GM23338 (cell line): ENCODE data around the gene AP3M1.

Experiments used
- CREB1 ChIP-seq: fragments of 250-450 bp; sonication (Bioruptor Pico); IDR thresholded peaks from 2 replicates; pipeline ENCODE4 v1.5.0; 2020; ENCODE audit warnings: low read depth, mild to moderate bottlenecking, moderate library complexity
- CTCF ChIP-seq, 2 experiments: fragments of 200-600 bp in 1 of 2; sonication (generic) in 1 of 2; conservative IDR thresholded peaks; 2 replicates each; pipeline versions ENCODE4 v1.5.1 to v1.6.1; 2016 to 2017; ENCODE audit warnings: antibody characterized with exemption in 2 of 2, low read depth in 2 of 2, mild to moderate bottlenecking in 2 of 2, moderate library complexity in 1 of 2
- ETS1 ChIP-seq: IDR thresholded peaks from 2 replicates; pipeline ENCODE4 v1.6.1; 2016; ENCODE audit warnings: antibody characterized with exemption
- EZH2 ChIP-seq: fragments of 200-600 bp; sonication (generic); IDR thresholded peaks from one replicate; pipeline ENCODE4 v1.8.0; 2017; ENCODE audit warnings: antibody characterized with exemption, mild to moderate bottlenecking, low read depth; ENCODE audit not compliant: unreplicated experiment
- EZH2phosphoT487 ChIP-seq: fragments of 200-600 bp; sonication (generic); IDR thresholded peaks from one replicate; pipeline ENCODE4 v1.8.1; 2018; ENCODE audit warnings: antibody characterized with exemption; ENCODE audit not compliant: unreplicated experiment
- JUNB ChIP-seq: IDR thresholded peaks from one replicate; pipeline ENCODE4 v1.6.1; 2016; ENCODE audit warnings: antibody characterized with exemption; ENCODE audit not compliant: unreplicated experiment
- NANOG ChIP-seq: IDR thresholded peaks from 2 replicates; pipeline ENCODE4 v1.6.1; 2016; ENCODE audit warnings: antibody characterized with exemption, borderline replicate concordance
- POLR2AphosphoS5 ChIP-seq: IDR thresholded peaks from 2 replicates; pipeline ENCODE4 v1.6.1; 2016; ENCODE audit warnings: antibody characterized with exemption, low read depth
- REST ChIP-seq: IDR thresholded peaks from one replicate; pipeline ENCODE4 v1.6.1; 2018; ENCODE audit warnings: antibody characterized with exemption; ENCODE audit not compliant: unreplicated experiment
- STAT1 ChIP-seq: IDR thresholded peaks from one replicate; pipeline ENCODE4 v1.6.1; 2016; ENCODE audit warnings: antibody characterized with exemption; ENCODE audit not compliant: unreplicated experiment
- ZNF114 ChIP-seq: fragments of 250-450 bp; sonication (Bioruptor Pico); IDR thresholded peaks from 2 replicates; pipeline ENCODE4 v1.5.0; 2020; ENCODE audit warnings: mild to moderate bottlenecking, moderate library complexity
- ZNF462 ChIP-seq: fragments of 250-450 bp; sonication (Bioruptor Pico); IDR thresholded peaks from 2 replicates; pipeline ENCODE4 v1.5.0; 2020; ENCODE audit warnings: mild to moderate bottlenecking, moderate library complexity

- TF ChIP-seq CTCF (conservative IDR thresholded peaks at IDR 0.05; ENCODE audit: low read depth in 2 of 2) (no peak), EZH2 (no peak), POLR2AphosphoS5 (no peak), EZH2phosphoT487 (no peak), NANOG (no peak), CREB1 (no peak), REST (no peak), JUNB (no peak), ETS1 (no peak), ZNF114 (CRISPR knock-in tag) (no peak), STAT1 (no peak), ZNF462 (CRISPR knock-in tag) (no peak)
Observed at GRCh38 chr10:74179111-74179710, 28.6 kb upstream of the AP3M1 start.
